ENCODE data around the gene GSTM4.

Gene GSTM4

GRCh38 chr1:109626682-109627408 is 29.1 kb upstream of the GSTM4 start:
- Histone ChIP-seq H2AFZ (ENCODE audit: low read depth) (no peak overlapping the region), H3K79me2 (ENCODE audit: insufficient read depth, low read depth) (peaks cover 30% of the 10 kb centered on the region), H4K20me1 (ENCODE audit: insufficient read depth) (no peaks in the 10 kb centered on the region), H3K4me2 (no peak overlapping the region), H3K36me3 (ENCODE audit: insufficient read depth) (peaks cover 26% of the 10 kb centered on the region; the same call in 1 of the 2 replicates), H3K27me3 (ENCODE audit: insufficient read depth, low read depth) (no peaks in the 10 kb centered on the region), H3K4me1 (ENCODE audit: low read depth, poor library complexity, severe bottlenecking) (peaks cover 4% of the 10 kb centered on the region), H3K27ac (no peak overlapping the region), H3K4me3 (IDR thresholded peaks at IDR 0.05; ENCODE audit: insufficient read depth, low read depth, low read length) (no peak overlapping the region), H3K9ac (no peak overlapping the region)
- no peak for TF ChIP-seq CTCF (conservative IDR thresholded peaks at IDR 0.05; ENCODE audit: low read depth, low read length)

- peaks cover 20% of the 10 kb centered on the region; the same call in 1 of the 2 replicates for H3K79me2 ChIP-seq (ENCODE audit: insufficient read depth, low read depth)
- no peak overlapping the region for H3K9ac ChIP-seq
- H3K36me3 ChIP-seq (ENCODE audit: insufficient read depth), result peaks cover 26% of the 10 kb centered on the region; the same call in 1 of the 2 replicates
- no peak overlapping the region for H3K27ac ChIP-seq
- no peak for TF ChIP-seq CTCF (conservative IDR thresholded peaks at IDR 0.05; ENCODE audit: low read depth, low read length)
- H3K4me1 ChIP-seq (ENCODE audit: low read depth, poor library complexity, severe bottlenecking), result no peaks in the 10 kb centered on the region
- H2AFZ ChIP-seq (ENCODE audit: low read depth), result no peak overlapping the region
- no peak overlapping the region for H3K4me2 ChIP-seq
- no peaks in the 10 kb centered on the region for H3K27me3 ChIP-seq (ENCODE audit: insufficient read depth, low read depth)
- no peak overlapping the region for H3K4me3 ChIP-seq (IDR thresholded peaks at IDR 0.05; ENCODE audit: insufficient read depth, low read depth, low read length)
- H4K20me1 ChIP-seq (ENCODE audit: insufficient read depth), result no peaks in the 10 kb centered on the region
Measured at GRCh38 chr1:109627692-109628399, 28.1 kb upstream of the GSTM4 start.

- H3K36me3 ChIP-seq (ENCODE audit: insufficient read depth), result peaks cover 26% of the 10 kb centered on the region; the same call in 1 of the 2 replicates
- no peaks in the 10 kb centered on the region for H3K27me3 ChIP-seq (ENCODE audit: insufficient read depth, low read depth)
- H3K4me1 ChIP-seq (ENCODE audit: low read depth, poor library complexity, severe bottlenecking), result no peaks in the 10 kb centered on the region
- H3K27ac ChIP-seq, result no peak overlapping the region
- peaks cover 11% of the 10 kb centered on the region; the same call in 1 of the 2 replicates for H3K79me2 ChIP-seq (ENCODE audit: insufficient read depth, low read depth)
- no peak for TF ChIP-seq CTCF (conservative IDR thresholded peaks at IDR 0.05; ENCODE audit: low read depth, low read length)
- H3K4me3 ChIP-seq (IDR thresholded peaks at IDR 0.05; ENCODE audit: insufficient read depth, low read depth, low read length), result no peak overlapping the region
- no peak overlapping the region for H3K9ac ChIP-seq
- H3K4me2 ChIP-seq, result no peak overlapping the region
- H4K20me1 ChIP-seq (ENCODE audit: insufficient read depth), result no peaks in the 10 kb centered on the region
- H2AFZ ChIP-seq (ENCODE audit: low read depth), result no peak overlapping the region
Measured at GRCh38 chr1:109628540-109629321, 27.2 kb upstream of the GSTM4 start.

GRCh38 chr1:109629372-109630030 is 26.4 kb upstream of the GSTM4 start:
- TF ChIP-seq CTCF (conservative IDR thresholded peaks at IDR 0.05; ENCODE audit: low read depth, low read length), result no peak

More at GRCh38 chr1:109629372-109630030, 26.4 kb upstream of the GSTM4 start:
- H3K27ac ChIP-seq, result no peak overlapping the region
- H4K20me1 ChIP-seq (ENCODE audit: insufficient read depth), result no peaks in the 10 kb centered on the region
- no peak overlapping the region for H3K9ac ChIP-seq
- peaks cover 5% of the 10 kb centered on the region for H3K4me1 ChIP-seq (ENCODE audit: low read depth, poor library complexity, severe bottlenecking)
- H3K4me3 ChIP-seq (IDR thresholded peaks at IDR 0.05; ENCODE audit: insufficient read depth, low read depth, low read length), result no peak overlapping the region
- H2AFZ ChIP-seq (ENCODE audit: low read depth), result no peak overlapping the region
- H3K36me3 ChIP-seq (ENCODE audit: insufficient read depth), result peaks cover 26% of the 10 kb centered on the region; the same call in 1 of the 2 replicates
- H3K4me2 ChIP-seq, result no peak overlapping the region
- H3K79me2 ChIP-seq (ENCODE audit: insufficient read depth, low read depth), result peaks cover 3% of the 10 kb centered on the region; the same call in 1 of the 2 replicates
- H3K27me3 ChIP-seq (ENCODE audit: insufficient read depth, low read depth), result no peaks in the 10 kb centered on the region
